GM06990 (cell line): ENCODE measurements around the gene MOGAT1.

Experiments
- DNase-seq: peaks from one replicate; pipeline ENCODE4 v3.0.0-alpha.2; 2011; ENCODE audit not compliant: insufficient read length; ENCODE audit errors: extremely low read depth
- H3K27me3 ChIP-seq: replicated peaks from 2 replicates; pipeline ENCODE4 v1.6.0; 2011; ENCODE audit warnings: low read length; ENCODE audit not compliant: control insufficient read depth, insufficient read depth
- H3K36me3 ChIP-seq: 2 replicates; pipeline ENCODE4 v1.5.1; 2011; ENCODE audit warnings: low read length; ENCODE audit not compliant: control insufficient read depth, insufficient read depth
- H3K4me3 ChIP-seq: replicated peaks from 2 replicates; pipeline ENCODE4 v1.5.1; 2011; ENCODE audit warnings: low read depth, mild to moderate bottlenecking, control low read depth, low read length
- CTCF ChIP-seq: IDR thresholded peaks from 2 replicates; pipeline ENCODE4 v1.5.1; 2011; ENCODE audit warnings: low read length, control low read depth, mild to moderate bottlenecking, inconsistent platforms; ENCODE audit not compliant: insufficient read depth, poor library complexity, severe bottlenecking

Gene MOGAT1

GRCh38 chr2:222671259-222672067 lies at the start of gene MOGAT1:
Gene MOGAT1, plus strand, starts transcription at chr2:222671658. Its CDS starts 128 bp downstream, at chr2:222671786.
- no peak within 1 kb of the TSS for H3K4me3 ChIP-seq
- DNase-seq: no peak

GRCh38 chr2:222621893-222622292 lies 49.6 kb upstream of the MOGAT1 start:
- peaks cover 11% of the 10 kb centered on the region for H3K36me3 ChIP-seq
- H3K4me3 ChIP-seq: no peak overlapping the region
- no peaks in the 10 kb centered on the region for H3K27me3 ChIP-seq
- DNase-seq: no peak
- no peak for TF ChIP-seq CTCF

More at GRCh38 chr2:222671259-222672067, at the start of gene MOGAT1:
- peaks cover 4% of the 10 kb centered on the region for H3K27me3 ChIP-seq
- H3K36me3 ChIP-seq: no peaks in the 10 kb centered on the region
- no peak for TF ChIP-seq CTCF

- H3K36me3 ChIP-seq: peaks cover 9% of the 10 kb centered on the region
- no peak for TF ChIP-seq CTCF
- no peak for DNase-seq
- H3K4me3 ChIP-seq: no peak overlapping the region
- no peaks in the 10 kb centered on the region for H3K27me3 ChIP-seq
Measured at GRCh38 chr2:222622910-222623309, 48.5 kb upstream of the MOGAT1 start.

- no peak for DNase-seq
- Histone ChIP-seq H3K27me3 (no peaks in the 10 kb centered on the region), H3K36me3 (peaks cover 8% of the 10 kb centered on the region), H3K4me3 (no peak overlapping the region)
- no peak for TF ChIP-seq CTCF
Measured at GRCh38 chr2:222623756-222624309, 47.6 kb upstream of the MOGAT1 start.

GRCh38 chr2:222627764-222628163 lies 43.7 kb upstream of the MOGAT1 start:
- DNase-seq: no peak
- H3K27me3 ChIP-seq: no peaks in the 10 kb centered on the region
- TF ChIP-seq CTCF: no peak
- H3K36me3 ChIP-seq: peaks cover 5% of the 10 kb centered on the region
- H3K4me3 ChIP-seq: no peak overlapping the region
